Activated CD4-positive, alpha-beta T cell treated with anti-CD3 and anti-CD28 coated beads for 4 hours (primary cell): ENCODE measurements around the gene GGT1.
"Not testable (repeated sequence)": the region's sequence is repeated elsewhere in the genome, so short reads cannot be mapped to it uniquely, and the experiment has no call there.

ENCODE experiments used
- DNase-seq, 2 donors: peaks; one replicate each; pipeline ENCODE4 v3.0.0-alpha.2; 2020

Gene GGT1

GRCh38 chr22:24599958-24600715 is 2.9 kb upstream of the GGT1 start:
- not testable (repeated sequence) for DNase-seq

- DNase-seq = no peak
These were observed 1.5 kb upstream of the GGT1 start for GRCh38 chr22:24601217-24602104.

GRCh38 chr22:24602105-24602749 is 766 bp upstream of the GGT1 start:
- DNase-seq = not testable (repeated sequence)

- DNase-seq = peak in 1 of 2 donors; percentile 17
These were observed 1.0 kb downstream of the GGT1 start for GRCh38 chr22:24603770-24604629.

GRCh38 chr22:24606340-24606739 is 3.3 kb downstream of the GGT1 start:
- DNase-seq = not testable (repeated sequence)

GRCh38 chr22:24607429-24607983 is 4.5 kb downstream of the GGT1 start:
- peak; percentile 57 to 66 for DNase-seq

GRCh38 chr22:24608327-24608726 is 5.3 kb downstream of the GGT1 start:
- not testable (repeated sequence) for DNase-seq

- DNase-seq = not testable (repeated sequence)
These were observed 6.9 kb downstream of the GGT1 start for GRCh38 chr22:24609888-24610287.

- not testable (repeated sequence) for DNase-seq
These were observed 11.8 kb downstream of the GGT1 start for GRCh38 chr22:24614794-24615193.

GRCh38 chr22:24621244-24621643 is 18.3 kb downstream of the GGT1 start:
- DNase-seq = not testable (repeated sequence)

GRCh38 chr22:24622596-24622995 is 19.6 kb downstream of the GGT1 start:
- DNase-seq = not testable (repeated sequence)

- not testable (repeated sequence) for DNase-seq
These were observed 24.9 kb downstream of the GGT1 start for GRCh38 chr22:24627911-24628310.

GRCh38 chr22:24629069-24629468 is 26.1 kb downstream of the GGT1 start:
- not testable (repeated sequence) for DNase-seq

GRCh38 chr22:24630812-24631427 is 27.9 kb downstream of the GGT1 start:
- not testable (repeated sequence) for DNase-seq

- not testable (repeated sequence) for DNase-seq
These were observed 28.6 kb downstream of the GGT1 start for GRCh38 chr22:24631430-24632122.

GRCh38 chr22:24632642-24633041 is 29.6 kb downstream of the GGT1 start:
- DNase-seq = not testable (repeated sequence)

- not testable (repeated sequence) for DNase-seq
These were observed 30.4 kb downstream of the GGT1 start for GRCh38 chr22:24633231-24634023.

- not testable (repeated sequence) for DNase-seq
These were observed 31.9 kb downstream of the GGT1 start for GRCh38 chr22:24634776-24635389.

- not testable (repeated sequence) for DNase-seq
These were observed 33.5 kb downstream of the GGT1 start for GRCh38 chr22:24636513-24636912.
